Omental fat pad (tissue), 4 donors: ENCODE results near the gene TMEM255B. TPM values are rescaled to one million over a fixed set of nuclear protein-coding genes. Genes with fewer than 3 reads are reported as not detected.
"Not testable (repeated sequence)": the region's sequence is repeated elsewhere in the genome, so short reads cannot be mapped to it uniquely, and the experiment has no call there.

ENCODE experiments used
- ATAC-seq: fragments of 150-250 bp; one replicate; pipeline ENCODE4 v1.9.1; 2016; ENCODE audit warnings: mild to moderate bottlenecking, moderate library complexity; ENCODE audit not compliant: low FRiP score
- DNase-seq: peaks from one replicate; pipeline ENCODE4 v3.0.0-alpha.2; 2019; ENCODE audit warnings: low spot score
- CTCF ChIP-seq, 3 donors: fragments of 450-650 bp; IDR thresholded peaks; one replicate each; pipeline ENCODE4 v1.5.1; 2016 to 2017; ENCODE audit warnings: antibody characterized with exemption in 3 of 3, mild to moderate bottlenecking in 3 of 3, moderate library complexity in 2 of 3
- total RNA-seq, 4 donors: library from RNA; depleted of rRNA; stranded (reverse); fragments of >200 nt; gene quantifications; one replicate each; pipeline ENCODE4 v1.1.0, GENCODE V29; 2016

TMEM255B gene
- total RNA-seq, 4 donors from 2014 or later: 2.7 to 19.1 (median 11.7) TPM

- DNase-seq (no peak), ATAC-seq (no peak)
- no peak for TF ChIP-seq CTCF (IDR thresholded peaks at IDR 0.05)
These were observed 16.4 kb upstream of the TMEM255B start for GRCh38 chr13:113742445-113743120.

GRCh38 chr13:113743366-113744195 is 15.4 kb upstream of the TMEM255B start:
- no peak for TF ChIP-seq CTCF (IDR thresholded peaks at IDR 0.05)
- DNase-seq: no peak
- ATAC-seq: no peak

- ATAC-seq (no peak), DNase-seq (no peak)
- TF ChIP-seq CTCF (IDR thresholded peaks at IDR 0.05): no peak
These were observed 14.6 kb upstream of the TMEM255B start for GRCh38 chr13:113744197-113745000.

GRCh38 chr13:113745059-113745458 is 14.0 kb upstream of the TMEM255B start:
- DNase-seq: no peak

GRCh38 chr13:113745500-113746142 is 13.4 kb upstream of the TMEM255B start:
- ATAC-seq, DNase-seq: not testable (repeated sequence)

More at GRCh38 chr13:113745059-113745458, 14.0 kb upstream of the TMEM255B start:
- no peak for TF ChIP-seq CTCF (IDR thresholded peaks at IDR 0.05)
- ATAC-seq: no peak

GRCh38 chr13:113746143-113746525 is 12.9 kb upstream of the TMEM255B start:
- TF ChIP-seq CTCF (IDR thresholded peaks at IDR 0.05): no peak
- DNase-seq: no peak
- no peak for ATAC-seq

- ATAC-seq: no peak
- no peak for TF ChIP-seq CTCF (IDR thresholded peaks at IDR 0.05)
- DNase-seq: no peak
These were observed 12.4 kb upstream of the TMEM255B start for GRCh38 chr13:113746671-113747070.
